ENCODE data around the gene STK39.

GRCh38 chr2:168145011-168145410 is 102.4 kb downstream of the STK39 start:
- TF ChIP-seq CTCF (conservative IDR thresholded peaks at IDR 0.05; ENCODE audit: low read depth, low read length) (no peak), POLR2A (IDR thresholded peaks at IDR 0.05; ENCODE audit: low read depth, low read length) (no peak), CEBPB (IDR thresholded peaks at IDR 0.05; ENCODE audit: low read depth, low read length) (no peak), USF2 (IDR thresholded peaks at IDR 0.05; ENCODE audit: low read depth, low read length) (no peak), RFX5 (IDR thresholded peaks at IDR 0.05; ENCODE audit: low read depth, low read length) (no peak), RCOR1 (IDR thresholded peaks at IDR 0.05; ENCODE audit: insufficient replicate concordance, low read length) (no peak), CHD1 (IDR thresholded peaks at IDR 0.05; ENCODE audit: low read depth, low read length) (no peak), RAD21 (IDR thresholded peaks at IDR 0.05; ENCODE audit: low read length) (no peak), SMC3 (IDR thresholded peaks at IDR 0.05; ENCODE audit: low read depth, low read length) (no peak)
